22Rv1 (cell line): Measurements from ENCODE around the gene SRRD.

ENCODE experiments used
- ZFX ChIP-seq: fragments of 450-650 bp; IDR thresholded peaks from 2 replicates; pipeline ENCODE4 v1.6.1; 2017; ENCODE audit warnings: antibody characterized with exemption, borderline replicate concordance
- TF ChIP-seq, protein P1 (sequence below): fragments of 450-650 bp; IDR thresholded peaks from 2 replicates; pipeline ENCODE4 v1.5.1; 2017; ENCODE audit warnings: mild to moderate bottlenecking

DNA sequence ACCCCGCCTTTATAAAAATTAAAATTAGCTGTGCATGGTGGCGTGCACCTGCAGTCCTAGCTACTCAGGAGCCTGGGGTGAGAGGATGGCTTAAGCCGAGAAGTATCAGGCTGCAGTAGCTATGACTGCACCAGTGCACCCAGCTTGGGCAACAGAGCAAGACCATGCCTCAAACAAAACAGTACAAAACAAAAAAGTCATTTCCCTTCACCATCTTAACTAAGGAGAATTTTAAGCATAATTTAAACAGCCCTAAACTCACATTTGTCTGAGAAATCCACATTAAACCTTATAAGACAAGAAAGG lies 51.9 kb downstream of the SRRD start:
- TF ChIP-seq, protein P1, sequence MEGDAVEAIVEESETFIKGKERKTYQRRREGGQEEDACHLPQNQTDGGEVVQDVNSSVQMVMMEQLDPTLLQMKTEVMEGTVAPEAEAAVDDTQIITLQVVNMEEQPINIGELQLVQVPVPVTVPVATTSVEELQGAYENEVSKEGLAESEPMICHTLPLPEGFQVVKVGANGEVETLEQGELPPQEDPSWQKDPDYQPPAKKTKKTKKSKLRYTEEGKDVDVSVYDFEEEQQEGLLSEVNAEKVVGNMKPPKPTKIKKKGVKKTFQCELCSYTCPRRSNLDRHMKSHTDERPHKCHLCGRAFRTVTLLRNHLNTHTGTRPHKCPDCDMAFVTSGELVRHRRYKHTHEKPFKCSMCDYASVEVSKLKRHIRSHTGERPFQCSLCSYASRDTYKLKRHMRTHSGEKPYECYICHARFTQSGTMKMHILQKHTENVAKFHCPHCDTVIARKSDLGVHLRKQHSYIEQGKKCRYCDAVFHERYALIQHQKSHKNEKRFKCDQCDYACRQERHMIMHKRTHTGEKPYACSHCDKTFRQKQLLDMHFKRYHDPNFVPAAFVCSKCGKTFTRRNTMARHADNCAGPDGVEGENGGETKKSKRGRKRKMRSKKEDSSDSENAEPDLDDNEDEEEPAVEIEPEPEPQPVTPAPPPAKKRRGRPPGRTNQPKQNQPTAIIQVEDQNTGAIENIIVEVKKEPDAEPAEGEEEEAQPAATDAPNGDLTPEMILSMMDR: no peak
- no peak for TF ChIP-seq ZFX
